Activated CD8-positive, alpha-beta memory T cell treated with anti-CD3 and anti-CD28 coated beads for 48 hours (primary cell): ENCODE measurements around the gene TTC23.

ENCODE experiments used
- DNase-seq, 3 experiments: peaks; one replicate each; pipeline ENCODE4 v3.0.0-alpha.2; 2020; ENCODE audit warnings: low read depth in 2 of 3, low spot score in 2 of 3

Gene TTC23

DNA sequence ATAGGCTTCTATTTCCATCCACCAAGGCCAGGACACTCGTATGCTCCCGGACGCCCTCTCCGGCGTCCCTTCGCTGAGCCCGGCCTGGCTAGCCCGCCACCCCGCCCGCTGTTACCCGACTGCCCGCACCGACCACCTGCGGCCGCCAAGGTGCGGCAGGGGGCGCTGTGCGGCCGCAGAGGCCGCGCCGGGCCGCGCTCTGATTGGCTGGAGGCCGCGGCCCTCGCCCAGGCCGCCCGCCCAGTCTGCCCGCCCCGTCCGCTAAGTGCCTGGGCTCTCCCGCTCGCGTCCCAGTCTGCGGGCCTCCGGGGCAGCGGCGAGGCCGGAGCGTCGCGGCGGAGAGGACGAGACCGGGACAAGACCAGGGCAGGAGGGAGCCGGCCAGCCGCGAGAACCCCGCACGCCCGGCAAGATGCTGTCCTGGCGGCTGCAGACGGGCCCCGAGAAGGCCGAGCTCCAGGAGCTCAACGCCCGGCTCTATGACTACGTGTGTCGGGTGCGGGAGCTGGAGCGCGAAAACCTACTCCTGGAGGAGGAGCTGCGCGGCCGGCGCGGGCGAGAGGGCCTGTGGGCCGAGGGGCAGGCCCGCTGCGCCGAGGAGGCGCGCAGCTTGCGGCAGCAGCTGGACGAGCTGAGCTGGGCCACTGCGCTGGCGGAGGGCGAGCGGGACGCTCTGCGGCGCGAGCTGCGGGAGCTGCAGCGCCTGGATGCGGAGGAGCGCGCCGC is 144.4 kb downstream of the TTC23 start, which contains the start of gene SYNM:
SYNM (plus strand) TSS at position 293 of the 726 bp plus-strand sequence; CDS start at position 413, 120 bp downstream.
- DNase-seq: peak in 2 of 3 experiments; percentile 9 to 33

DNA sequence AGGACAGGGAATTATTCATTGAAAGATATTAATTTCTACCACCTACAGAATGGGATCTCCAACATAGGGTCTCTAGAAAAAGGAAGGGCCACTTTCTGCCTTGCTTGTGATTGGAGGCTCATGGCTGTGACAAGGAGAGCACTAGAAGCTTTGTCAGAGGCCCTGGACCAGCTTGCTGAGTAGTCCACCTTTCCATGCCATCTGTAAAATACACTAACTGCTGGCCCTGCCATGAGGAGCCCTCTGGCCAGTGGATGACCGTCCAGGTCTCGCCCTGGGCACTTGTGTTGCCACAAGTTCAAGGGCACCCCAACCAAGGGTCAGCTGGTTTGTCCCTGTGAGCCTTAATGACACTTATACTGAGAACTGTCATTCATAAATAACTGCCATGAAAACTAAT is 146.1 kb downstream of the TTC23 start:
- DNase-seq: no peak

DNA sequence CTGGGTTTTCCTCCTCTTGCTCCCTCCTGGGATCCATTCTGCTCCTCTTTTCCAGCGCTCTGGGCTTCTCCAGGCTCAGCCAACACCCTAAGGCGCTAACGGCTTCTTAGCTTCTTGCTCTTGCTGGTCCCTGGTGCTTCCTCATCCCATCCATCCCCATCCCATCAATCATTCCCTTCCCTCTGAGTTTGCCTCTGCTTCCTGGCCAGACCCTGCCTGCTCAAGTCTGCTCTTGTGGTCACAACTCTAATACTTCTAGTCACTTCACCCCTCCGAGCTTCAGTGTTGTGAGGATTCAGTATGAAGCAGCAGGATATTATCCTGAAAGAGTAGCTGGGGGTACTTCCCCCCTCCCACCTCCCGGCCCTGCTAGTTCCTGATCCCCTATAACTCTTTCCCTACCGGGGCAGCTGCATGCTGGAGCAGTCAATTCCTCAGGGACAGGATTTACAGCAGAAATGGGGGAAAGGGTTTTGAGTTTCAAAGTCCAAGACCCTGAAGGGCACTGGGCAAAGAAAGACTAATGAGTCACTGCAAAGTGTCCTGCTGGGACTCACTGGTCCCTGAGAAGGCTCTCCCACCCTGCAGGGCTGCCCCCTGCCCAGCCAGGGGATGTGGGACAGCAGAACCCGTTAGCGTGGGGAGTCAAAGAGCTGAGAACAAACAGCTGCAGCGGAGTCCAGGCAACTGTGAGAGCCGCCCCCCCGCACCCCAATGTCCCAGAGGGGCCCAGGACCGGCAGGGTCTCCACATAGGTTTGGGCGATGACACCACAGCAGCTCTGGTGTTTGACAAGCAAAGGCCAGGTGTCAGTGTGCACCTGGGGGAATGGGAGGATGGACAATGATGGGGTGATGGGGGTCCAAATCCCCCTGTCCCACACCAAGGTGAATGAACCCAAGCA is 146.8 kb downstream of the TTC23 start:
- no peak for DNase-seq

DNA sequence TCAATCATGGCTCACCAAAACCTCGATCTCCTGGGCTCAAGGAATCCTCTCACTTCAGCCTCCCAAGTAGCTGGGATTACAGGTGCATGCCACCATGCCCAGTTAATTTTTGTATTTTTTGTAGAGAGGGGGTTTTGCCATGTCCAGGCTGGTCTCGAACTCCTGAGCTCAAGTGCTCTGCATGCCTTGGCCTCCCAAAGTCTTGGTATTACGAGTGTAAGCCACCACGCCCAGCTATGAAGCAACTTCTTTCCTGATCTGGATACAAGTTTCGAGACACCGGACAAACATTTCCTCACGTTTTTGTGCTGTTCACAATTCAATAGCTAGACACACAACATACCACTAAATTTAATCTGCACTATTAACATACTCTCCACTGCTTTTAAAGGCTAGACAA is 147.9 kb downstream of the TTC23 start:
- no peak for DNase-seq

DNA sequence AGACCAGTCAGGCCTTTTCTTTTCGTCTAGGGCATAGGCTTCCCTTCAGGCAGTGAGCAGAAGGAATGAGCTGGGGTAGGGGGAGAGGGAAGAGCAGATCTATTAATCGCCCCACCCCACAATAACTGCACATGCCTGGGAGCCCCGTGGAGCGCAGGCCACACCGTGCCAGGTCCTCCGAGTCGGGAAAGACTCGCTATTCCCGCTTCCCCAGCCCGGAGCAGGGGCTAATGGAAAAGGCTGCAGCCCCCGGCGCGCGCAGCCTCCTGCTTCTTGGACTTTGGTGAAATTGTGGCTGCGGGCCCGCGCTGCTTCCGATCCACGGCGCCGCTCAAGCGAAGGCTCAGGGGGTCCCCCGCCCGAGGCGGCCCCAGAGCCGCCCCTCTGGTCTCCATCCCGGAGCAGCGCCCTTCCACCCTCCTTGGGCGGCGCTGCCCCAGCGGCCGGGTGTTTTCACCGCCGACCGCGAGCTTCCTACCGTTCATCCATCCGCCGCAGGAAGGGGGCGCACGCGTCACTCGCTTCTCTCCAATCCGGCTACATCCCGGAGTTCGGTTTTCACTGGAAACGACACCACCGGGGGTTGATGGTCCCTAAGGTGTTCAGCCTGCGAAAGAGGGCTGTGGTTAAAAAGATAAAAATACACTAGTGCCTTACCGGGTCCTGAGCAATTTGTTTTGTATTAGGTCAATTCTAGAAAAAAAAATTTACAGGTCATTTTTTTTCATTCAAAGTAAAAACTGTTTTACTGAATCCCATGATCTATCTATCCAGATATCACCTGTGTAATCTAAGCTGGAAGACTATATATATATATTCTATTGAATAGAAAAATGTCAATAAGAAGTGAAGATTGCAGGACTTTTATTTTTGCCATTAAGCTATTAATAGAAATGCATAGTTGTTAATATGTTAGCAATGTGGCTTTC is 148.9 kb downstream of the TTC23 start:
- DNase-seq: no peak

DNA sequence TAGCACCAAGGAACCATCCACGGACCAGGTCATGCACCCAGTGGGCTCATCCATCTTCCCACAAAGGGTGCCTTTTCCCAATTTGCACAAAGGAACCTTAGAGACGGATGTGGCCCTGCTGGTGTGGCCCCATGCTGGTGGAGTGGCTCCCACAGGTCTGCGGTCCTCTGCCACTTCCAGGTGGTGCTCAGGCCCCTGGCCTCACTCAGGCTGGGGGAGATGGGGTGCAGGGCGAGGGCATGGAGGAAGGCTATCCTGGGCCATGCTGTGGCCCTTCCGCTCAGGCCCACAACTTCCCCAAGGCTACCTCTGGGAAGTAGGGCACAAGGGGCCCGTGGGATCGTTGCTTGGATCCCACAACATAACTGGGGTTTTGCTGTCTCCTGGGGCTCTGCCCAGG is 149.7 kb downstream of the TTC23 start:
- no peak for DNase-seq

DNA sequence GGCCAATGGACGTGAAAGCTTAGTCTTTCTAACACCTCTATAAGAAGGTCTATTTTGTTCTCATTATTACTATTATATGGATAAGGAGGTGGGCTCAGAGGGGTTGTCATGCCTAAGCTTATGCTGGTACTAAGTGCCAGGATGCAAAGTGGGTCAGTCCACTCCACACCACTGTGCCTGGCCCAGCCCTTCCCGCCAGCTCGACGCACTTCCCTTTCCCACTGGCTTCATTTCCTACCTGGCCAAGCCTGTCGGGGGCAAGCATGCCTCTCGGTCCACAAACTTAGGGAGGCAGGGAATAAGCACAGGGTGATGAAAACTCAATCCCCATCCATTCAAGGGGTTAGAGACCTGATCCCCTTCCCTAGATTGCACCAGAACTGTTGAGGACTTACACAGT is 150.4 kb downstream of the TTC23 start:
- DNase-seq: no peak

DNA sequence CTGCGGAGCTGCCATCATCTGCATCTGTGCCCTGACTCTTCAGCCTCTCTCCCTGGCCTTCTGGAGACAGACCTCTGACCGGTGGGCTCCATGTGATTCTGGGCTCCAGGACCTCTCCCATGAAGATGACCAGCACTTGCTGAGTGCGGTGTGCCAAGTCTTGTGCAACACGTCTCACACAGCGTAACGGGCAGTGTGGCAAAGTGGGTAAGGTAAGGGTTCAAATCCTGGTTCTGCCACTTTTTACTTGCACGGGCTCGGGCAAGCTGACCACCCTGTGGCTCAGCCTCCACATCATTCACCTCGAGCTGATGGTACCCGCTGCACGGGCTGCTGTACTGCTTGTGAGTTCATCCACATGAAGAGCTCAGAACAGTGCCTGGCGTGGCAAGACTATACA is 151.0 kb downstream of the TTC23 start:
- no peak for DNase-seq

DNA sequence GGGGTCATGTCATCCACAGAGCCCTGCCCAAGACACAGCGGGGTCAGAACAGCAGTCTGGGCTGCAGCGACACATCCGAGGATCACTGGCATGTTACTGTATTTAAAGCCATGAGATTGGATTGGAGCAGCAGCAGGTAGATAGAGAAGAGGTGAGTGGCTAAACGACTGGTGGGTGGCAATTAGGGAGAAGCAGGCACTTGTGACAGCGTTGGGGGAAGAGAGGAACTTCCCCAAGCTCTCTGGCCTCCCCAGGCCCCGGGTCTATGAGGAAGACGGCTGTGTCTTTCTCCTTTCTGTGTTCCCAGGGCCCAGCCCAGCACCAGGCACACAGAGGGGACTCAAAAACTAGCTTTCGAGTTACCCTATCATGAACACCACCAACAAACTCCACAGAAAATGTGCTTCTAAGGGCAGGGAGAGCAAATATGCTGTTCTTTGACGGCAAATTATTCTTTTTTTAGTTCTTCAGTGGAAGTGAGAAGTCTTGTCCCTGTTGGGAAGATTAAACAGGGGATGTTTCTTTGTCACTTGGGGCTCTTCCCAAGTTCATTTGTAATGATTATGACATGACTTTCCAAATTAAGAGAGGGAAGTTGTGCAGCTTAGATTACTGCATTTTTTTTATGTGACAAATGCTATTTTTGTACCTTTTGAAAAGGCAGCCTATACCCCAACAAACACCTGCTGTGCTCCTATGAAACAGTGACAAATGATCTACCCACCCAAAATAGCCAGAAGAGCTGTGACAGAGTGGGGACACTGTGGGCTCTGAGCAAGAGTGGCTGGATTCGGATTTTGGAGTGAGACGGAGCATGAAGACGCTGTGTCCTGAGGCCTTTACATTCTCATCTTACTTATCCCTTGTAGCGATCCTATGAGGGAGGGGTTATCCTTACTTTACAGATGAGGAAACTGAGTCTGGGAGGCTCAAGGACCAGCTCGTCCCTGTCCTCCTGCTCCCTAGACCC is 151.7 kb downstream of the TTC23 start:
- no peak for DNase-seq

DNA sequence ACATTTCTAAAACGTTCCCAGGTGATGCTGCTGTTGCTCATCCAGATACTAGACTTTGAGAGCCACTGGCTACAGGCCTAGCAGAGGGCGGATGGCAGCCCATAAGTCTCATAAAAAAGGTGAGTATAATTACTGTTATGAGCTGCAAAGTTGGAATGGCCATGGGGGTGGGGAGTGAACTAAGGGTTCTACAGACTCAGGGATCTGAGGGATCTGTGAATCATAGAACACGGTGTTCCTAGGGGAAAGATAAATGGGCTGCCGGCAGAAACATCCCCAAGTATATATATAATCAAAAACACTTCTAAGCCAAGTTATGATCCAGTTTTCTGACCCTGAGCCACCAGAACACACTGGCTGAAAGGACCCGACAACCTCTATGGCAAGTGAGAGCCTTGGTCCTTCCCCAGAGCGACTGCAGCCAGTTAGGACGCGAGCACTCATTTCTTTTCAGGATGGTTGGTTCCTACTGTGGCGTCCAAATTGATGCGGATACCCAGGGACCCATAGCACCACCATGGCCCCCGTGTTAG is 152.4 kb downstream of the TTC23 start:
- no peak for DNase-seq

DNA sequence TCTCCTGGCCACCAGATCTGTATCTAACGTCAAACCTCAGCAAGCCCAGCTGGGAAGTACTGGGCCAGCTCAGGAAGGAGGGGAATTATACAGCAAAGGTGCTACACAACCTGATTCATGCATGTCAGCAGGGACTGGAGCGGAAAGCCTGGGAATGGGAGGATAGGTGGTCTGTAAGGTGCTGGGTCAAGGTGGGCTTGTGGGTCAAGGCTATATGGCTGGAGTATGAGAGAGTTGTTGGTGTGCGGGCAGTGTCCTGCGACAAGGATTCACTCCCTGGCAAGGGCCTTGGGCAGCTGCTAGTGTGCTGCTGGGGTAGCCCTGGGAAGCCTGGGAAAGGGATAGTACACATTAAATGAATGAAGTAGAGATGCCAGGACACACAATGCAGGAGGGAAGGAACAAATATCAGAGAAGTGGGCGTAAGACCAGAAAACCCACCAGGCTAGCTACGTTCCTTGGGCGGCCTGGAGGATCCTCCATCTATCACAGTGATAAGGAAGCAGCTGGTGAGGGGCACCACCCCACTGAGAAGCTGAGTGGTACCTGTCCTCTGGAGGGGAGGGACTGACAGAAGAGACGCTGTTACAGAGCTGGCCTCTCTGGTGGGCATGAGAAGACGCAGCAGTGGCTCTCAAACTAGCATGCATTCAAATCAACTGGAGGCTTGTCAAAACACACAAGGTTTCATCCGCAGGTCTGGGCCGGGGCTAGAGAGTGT is 153.0 kb downstream of the TTC23 start:
- no peak for DNase-seq

DNA sequence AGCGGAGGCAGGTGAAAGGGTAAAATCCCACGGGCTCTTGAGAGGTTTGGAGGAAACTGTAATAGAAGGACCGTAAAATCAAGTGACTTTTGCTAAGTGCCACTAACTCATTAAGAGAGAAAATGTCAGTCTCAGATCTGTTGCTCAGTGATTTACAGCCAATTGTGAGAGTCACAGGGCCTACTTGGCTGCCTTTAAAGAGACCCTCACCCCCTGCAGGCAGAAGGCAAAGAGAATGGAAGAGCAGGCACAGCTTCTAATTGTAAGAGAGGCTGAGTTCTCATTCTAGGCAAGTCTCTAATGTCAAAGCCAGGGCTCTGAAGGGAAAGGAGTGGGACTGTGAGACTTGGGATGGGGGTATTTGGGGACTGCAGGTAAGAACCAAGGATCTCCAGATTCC is 153.8 kb downstream of the TTC23 start:
- DNase-seq: no peak

DNA sequence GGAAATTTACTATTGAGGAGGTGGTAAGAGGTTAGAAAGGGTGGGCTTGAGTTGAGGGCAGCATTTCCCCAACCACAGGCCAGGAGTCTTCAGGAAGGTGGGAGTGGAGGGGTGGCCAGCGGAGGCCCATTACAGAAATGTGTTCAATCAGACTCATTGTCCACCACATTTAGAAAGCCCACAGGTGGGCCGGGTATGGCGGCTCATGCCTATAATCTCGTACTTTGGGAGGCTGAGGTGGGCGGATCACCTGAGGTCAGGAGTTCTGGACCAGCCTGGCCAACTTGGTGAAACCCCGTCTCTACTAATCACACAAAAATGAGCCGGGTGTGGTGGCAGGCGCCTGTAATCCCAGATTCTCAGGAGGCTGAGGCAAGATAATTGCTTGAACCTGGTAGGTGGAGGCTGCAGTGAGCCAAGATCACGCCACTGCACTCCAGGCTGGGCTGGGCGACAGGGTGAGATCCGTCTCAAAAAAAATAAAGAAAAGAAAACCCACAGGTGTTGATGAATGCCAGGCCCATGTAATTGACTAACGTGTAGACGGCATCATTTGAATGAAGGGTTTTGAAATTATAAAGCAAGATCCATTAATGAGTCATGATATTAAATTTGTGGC is 156.7 kb downstream of the TTC23 start:
- no peak for DNase-seq

DNA sequence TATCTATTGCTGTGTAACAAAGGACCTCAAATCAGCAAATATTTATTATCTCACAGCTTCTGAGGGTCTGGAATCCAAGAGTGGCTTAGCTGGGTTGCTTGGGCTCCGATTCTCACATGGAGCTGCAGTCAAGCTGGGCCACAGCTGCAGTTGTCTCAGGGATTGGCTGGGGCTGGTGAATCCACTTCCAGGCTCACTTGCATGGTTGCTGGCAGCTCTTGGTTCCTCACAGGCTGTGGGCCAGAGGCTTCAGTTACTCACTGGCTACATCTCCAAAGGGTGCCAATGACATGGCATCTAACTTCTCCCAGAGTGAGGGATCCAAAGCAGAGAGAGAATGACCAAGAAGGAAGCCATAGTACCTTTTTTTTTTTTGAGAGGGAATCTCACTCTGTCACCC is 158.4 kb downstream of the TTC23 start:
- no peak for DNase-seq

DNA sequence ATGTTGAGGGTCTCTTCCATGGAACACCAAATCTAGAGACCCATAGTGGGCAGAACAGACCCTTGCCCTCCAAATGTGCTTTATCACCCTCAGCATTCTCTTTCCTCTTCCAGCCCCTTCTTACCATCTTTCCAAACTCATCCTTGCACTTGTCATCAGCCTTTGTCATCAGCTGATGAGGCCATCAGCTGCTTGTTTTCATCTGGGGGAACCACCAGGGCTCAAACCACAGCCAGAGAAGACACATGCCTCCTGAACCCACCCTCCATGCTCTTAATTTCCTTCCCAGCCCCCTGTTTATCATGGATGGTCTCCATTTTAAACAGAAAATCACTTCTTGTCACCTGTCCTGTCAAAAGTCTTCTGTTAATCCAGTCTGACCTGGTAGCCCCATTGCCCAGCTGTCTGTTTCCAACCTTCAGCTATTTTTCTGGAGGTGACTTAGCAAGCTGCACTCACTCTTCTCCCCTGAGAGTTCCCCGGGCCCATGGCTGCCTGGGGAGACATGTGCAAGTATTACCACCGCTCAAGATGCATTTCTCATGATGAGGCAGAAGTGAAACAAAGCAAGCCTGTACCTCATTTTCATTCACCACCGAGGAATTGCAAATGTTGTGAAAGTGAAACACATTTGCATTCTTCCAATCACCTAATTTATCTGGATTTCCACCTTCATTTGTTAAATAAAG is 159.2 kb downstream of the TTC23 start:
- DNase-seq: no peak

DNA sequence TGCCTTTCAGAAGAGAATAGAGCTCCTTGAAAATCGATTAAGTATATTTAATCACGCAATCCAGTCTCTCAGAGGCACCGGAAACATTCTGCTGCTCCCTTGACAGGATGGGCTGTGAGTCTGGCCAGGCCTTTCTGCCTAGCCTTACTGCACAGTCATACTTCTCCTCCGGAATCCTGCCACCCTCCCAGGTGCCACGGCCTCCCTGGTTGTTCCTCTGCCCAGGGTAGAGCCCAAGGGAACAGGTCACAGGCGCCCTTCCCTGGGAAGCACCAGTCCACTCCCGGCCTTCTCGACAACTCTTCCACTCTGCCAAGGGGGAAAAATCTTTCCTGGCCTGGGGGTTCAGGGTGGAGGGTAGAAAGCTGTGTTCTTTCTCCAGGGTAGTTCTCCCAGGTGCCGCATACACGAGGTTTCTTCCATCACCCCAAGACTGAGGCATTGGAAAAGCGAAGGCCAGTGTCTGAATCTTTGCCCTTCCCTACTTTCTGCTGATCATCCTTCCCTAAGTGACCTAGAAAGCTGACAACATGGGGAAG is 161.9 kb downstream of the TTC23 start:
- no peak for DNase-seq

DNA sequence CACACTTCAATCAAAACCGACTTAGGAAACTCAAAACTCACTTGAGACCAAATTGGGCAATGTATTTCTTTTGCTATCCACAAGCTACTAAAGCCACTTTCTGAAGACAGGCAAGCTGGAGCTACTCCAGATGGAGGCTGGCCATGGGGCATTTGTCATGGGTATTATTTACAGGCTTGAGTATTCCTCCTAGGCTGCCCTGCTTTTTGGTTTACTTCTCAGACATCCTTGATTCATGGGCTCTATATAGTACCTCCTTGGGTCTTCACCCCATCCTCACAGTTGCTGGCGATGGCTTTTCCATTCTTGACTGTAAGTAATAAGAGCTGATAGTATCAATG is 163.1 kb downstream of the TTC23 start:
- DNase-seq: no peak
